ENCODE measurements around the gene PRKD2.

- TF ChIP-seq POLR2A (IDR thresholded peaks at IDR 0.05) = no peak
- no peak for TF ChIP-seq CTCF (IDR thresholded peaks at IDR 0.05)
- TF ChIP-seq POLR2AphosphoS5 (IDR thresholded peaks at IDR 0.05; ENCODE audit: insufficient read depth in 1 of 2, low read depth in 1 of 2) = no peak
These were observed 46.1 kb downstream of the PRKD2 start for GRCh38 chr19:46670813-46671212.
